OCI-LY7 (cell line): ENCODE data around the gene MEIS2. TPM values are rescaled to one million over a fixed set of nuclear protein-coding genes. Genes with fewer than 3 reads are reported as not detected.
A peak's percentile ranks its signal among the peaks of the same experiment; 100 is the strongest.

ENCODE experiments used
- BruUV-seq: library from RNA; stranded (reverse); fragments of 400-500 nt; replicated peaks from 2 replicates; lab custom pipeline; 2021; lab: Mats Ljungman, UMichigan
- CTCF ChIA-PET: fragments of 300-600 bp; sonication (Branson Sonifier 250); formaldehyde crosslinking; loops from one replicate; lab custom pipeline; 2022; ENCODE audit warnings: antibody characterized with exemption; ENCODE audit not compliant: unreplicated experiment; lab: Charles Lee
- POLR2A ChIA-PET: fragments of 300-600 bp; sonication (Branson Sonifier 250); formaldehyde crosslinking; loops from one replicate; lab custom pipeline; 2022; ENCODE audit warnings: antibody characterized with exemption; lab: Charles Lee
- DNase-seq: peaks from one replicate; pipeline ENCODE4 v3.0.0-alpha.2; 2015; ENCODE audit warnings: low spot score
- H2AFZ ChIP-seq: fragments of 200-600 bp; sonication (generic), shearing (Covaris generic); 2 replicates; pipeline ENCODE4 v1.6.1; 2014; ENCODE audit warnings: mild to moderate bottlenecking, antibody characterized with exemption, low read length, moderate library complexity
- H3K27ac ChIP-seq: fragments of 200-600 bp; sonication (generic); 2 replicates; pipeline ENCODE4 v1.5.1; 2014; ENCODE audit warnings: mixed run types, low read depth, mild to moderate bottlenecking, moderate library complexity, low read length, inconsistent platforms; ENCODE audit not compliant: poor library complexity, severe bottlenecking
- H3K36me3 ChIP-seq: fragments of 200-600 bp; sonication (generic); 2 replicates; pipeline ENCODE4 v1.6.1; 2014; ENCODE audit warnings: mild to moderate bottlenecking, antibody characterized with exemption, low read length, moderate library complexity, mixed read lengths; ENCODE audit not compliant: insufficient read depth
- H3K4me1 ChIP-seq: fragments of 200-600 bp; sonication (generic); 2 replicates; pipeline ENCODE4 v1.5.1; 2014; ENCODE audit warnings: mild to moderate bottlenecking, low read length; ENCODE audit not compliant: insufficient read depth, poor library complexity, severe bottlenecking
- H3K4me2 ChIP-seq: fragments of 200-600 bp; sonication (generic); 2 replicates; pipeline ENCODE4 v1.6.1; 2014; ENCODE audit warnings: mild to moderate bottlenecking, low read length
- H3K4me3 ChIP-seq: fragments of 200-600 bp; sonication (generic); 2 replicates; pipeline ENCODE4 v1.5.1; 2014; ENCODE audit warnings: mild to moderate bottlenecking, low read depth, low read length; ENCODE audit not compliant: poor library complexity, severe bottlenecking
- H3K79me2 ChIP-seq: fragments of 200-600 bp; sonication (generic); 2 replicates; pipeline ENCODE4 v1.6.1; 2016; ENCODE audit warnings: low read depth, mild to moderate bottlenecking, low read length, moderate library complexity, mixed read lengths; ENCODE audit not compliant: insufficient read depth
- H3K9me2 ChIP-seq: fragments of 200-600 bp; sonication (generic); 2 replicates; pipeline ENCODE4 v1.6.1; 2016; ENCODE audit warnings: mild to moderate bottlenecking, low read length, mixed read lengths; ENCODE audit not compliant: insufficient read depth
- H3K9me3 ChIP-seq: fragments of 200-600 bp; sonication (generic); 2 replicates; pipeline ENCODE4 v1.6.1; 2014; ENCODE audit warnings: mild to moderate bottlenecking, mixed run types, low read length, mixed read lengths
- H4K20me1 ChIP-seq: fragments of 200-600 bp; sonication (generic); 2 replicates; pipeline ENCODE4 v1.6.1; 2014; ENCODE audit warnings: mild to moderate bottlenecking, antibody characterized with exemption, low read length, moderate library complexity, mixed read lengths; ENCODE audit not compliant: insufficient read depth
- EZH2phosphoT487 ChIP-seq: fragments of 200-600 bp; sonication (generic); IDR thresholded peaks from 2 replicates; pipeline ENCODE4 v1.6.1; 2018; ENCODE audit warnings: low read depth, borderline replicate concordance, mild to moderate bottlenecking, mixed run types, antibody characterized with exemption, low read length, moderate library complexity, mixed read lengths
- intact Hi-C: fragments of 100-400 bp; cut with micrococcal nuclease; formaldehyde crosslinking; loops from one replicate; pipeline ENCODE4 v1.10.0; 2022; ENCODE audit not compliant: unreplicated experiment
- total RNA-seq, 2 experiments: library from RNA; depleted of rRNA in 1 of 2; stranded (reverse); fragments of >200 nt in 1 of 2; shearing (Covaris generic) in 1 of 2; gene quantifications; 2 replicates each; pipeline ENCODE4 v1.2.3, GENCODE V29; 2014 to 2022
- TF ChIP-seq, protein P1 (sequence below): fragments of 200-600 bp; sonication (generic); conservative IDR thresholded peaks from 2 replicates; pipeline ENCODE4 v1.5.1; 2014; ENCODE audit warnings: mild to moderate bottlenecking, antibody characterized with exemption, low read length, moderate library complexity, mixed read lengths

Gene MEIS2
- total RNA-seq, 2 experiments from 2014 or later: 31.0 to 35.8 TPM

DNA sequence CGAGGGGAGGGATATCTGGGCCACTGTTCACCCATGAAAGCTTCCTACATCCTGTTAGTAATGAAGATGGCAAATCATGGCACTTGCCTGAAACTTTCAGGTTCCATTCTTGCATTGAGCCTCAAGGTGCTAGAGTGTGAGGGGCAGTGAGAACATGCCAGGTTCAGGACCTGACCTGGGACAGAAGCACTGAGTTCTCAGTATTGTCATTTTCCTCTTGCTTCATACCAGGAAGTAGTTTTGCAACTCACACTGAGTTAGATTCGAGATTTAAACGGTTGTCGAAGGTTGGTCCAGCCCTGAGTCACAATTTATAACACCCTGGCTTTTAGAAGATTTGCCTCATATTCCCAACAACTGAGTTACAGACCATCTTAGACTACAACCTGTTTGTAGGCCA, 11.8 kb upstream of the MEIS2 start:
- H2AFZ ChIP-seq: no peak overlapping the region
- H3K79me2 ChIP-seq: no peaks in the 10 kb centered on the region
- no peaks in the 10 kb centered on the region for H3K36me3 ChIP-seq
- no peak overlapping the region for H3K4me3 ChIP-seq
- no peaks in the 10 kb centered on the region for H3K4me1 ChIP-seq
- TF ChIP-seq, protein P1, sequence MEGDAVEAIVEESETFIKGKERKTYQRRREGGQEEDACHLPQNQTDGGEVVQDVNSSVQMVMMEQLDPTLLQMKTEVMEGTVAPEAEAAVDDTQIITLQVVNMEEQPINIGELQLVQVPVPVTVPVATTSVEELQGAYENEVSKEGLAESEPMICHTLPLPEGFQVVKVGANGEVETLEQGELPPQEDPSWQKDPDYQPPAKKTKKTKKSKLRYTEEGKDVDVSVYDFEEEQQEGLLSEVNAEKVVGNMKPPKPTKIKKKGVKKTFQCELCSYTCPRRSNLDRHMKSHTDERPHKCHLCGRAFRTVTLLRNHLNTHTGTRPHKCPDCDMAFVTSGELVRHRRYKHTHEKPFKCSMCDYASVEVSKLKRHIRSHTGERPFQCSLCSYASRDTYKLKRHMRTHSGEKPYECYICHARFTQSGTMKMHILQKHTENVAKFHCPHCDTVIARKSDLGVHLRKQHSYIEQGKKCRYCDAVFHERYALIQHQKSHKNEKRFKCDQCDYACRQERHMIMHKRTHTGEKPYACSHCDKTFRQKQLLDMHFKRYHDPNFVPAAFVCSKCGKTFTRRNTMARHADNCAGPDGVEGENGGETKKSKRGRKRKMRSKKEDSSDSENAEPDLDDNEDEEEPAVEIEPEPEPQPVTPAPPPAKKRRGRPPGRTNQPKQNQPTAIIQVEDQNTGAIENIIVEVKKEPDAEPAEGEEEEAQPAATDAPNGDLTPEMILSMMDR: no peak
- no peak for TF ChIP-seq EZH2phosphoT487
- no TSS peak for BruUV-seq
- CTCF ChIA-PET: no interaction called here
- POLR2A ChIA-PET: no interaction called here
- no peaks in the 10 kb centered on the region for H3K9me2 ChIP-seq
- intact Hi-C loops: no loop called here
- H4K20me1 ChIP-seq: no peaks in the 10 kb centered on the region
- DNase-seq: no peak
- no peaks in the 10 kb centered on the region for H3K9me3 ChIP-seq
- H3K27ac ChIP-seq: no peak overlapping the region
- H3K4me2 ChIP-seq: no peak overlapping the region

DNA sequence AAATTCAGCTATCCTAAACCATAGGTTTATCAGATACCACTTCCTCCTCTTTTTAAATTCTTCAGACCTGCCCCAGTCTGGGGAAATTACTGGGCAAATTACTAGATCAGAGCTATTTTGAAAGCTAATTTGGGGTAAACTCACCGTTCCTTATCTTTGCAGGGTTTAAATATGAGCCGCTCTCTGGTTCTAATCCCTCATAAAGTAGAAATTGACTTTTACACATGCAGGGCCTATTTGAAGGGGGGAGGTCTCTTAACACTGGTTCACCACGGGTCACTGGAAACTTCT, 11.0 kb upstream of the MEIS2 start:
- no peak overlapping the region for H2AFZ ChIP-seq
- no peaks in the 10 kb centered on the region for H3K36me3 ChIP-seq
- no peak overlapping the region for H3K4me3 ChIP-seq
- no peak overlapping the region for H3K4me2 ChIP-seq
- no peaks in the 10 kb centered on the region for H3K9me2 ChIP-seq
- no peaks in the 10 kb centered on the region for H3K79me2 ChIP-seq
- ChIA-PET POLR2A (no interaction called here), CTCF (interaction anchor here (0.6 kb wide), 1 partner anchor 36 kb away, joined by 3 read pairs; no protein-coding TSS in a partner anchor)
- no peaks in the 10 kb centered on the region for H3K9me3 ChIP-seq
- BruUV-seq: no TSS peak
- no peaks in the 10 kb centered on the region for H4K20me1 ChIP-seq
- DNase-seq: no peak
- H3K27ac ChIP-seq: no peak overlapping the region
- TF ChIP-seq, protein P1: no peak
- TF ChIP-seq EZH2phosphoT487: no peak
- intact Hi-C loops: no loop called here
- H3K4me1 ChIP-seq: no peaks in the 10 kb centered on the region

DNA sequence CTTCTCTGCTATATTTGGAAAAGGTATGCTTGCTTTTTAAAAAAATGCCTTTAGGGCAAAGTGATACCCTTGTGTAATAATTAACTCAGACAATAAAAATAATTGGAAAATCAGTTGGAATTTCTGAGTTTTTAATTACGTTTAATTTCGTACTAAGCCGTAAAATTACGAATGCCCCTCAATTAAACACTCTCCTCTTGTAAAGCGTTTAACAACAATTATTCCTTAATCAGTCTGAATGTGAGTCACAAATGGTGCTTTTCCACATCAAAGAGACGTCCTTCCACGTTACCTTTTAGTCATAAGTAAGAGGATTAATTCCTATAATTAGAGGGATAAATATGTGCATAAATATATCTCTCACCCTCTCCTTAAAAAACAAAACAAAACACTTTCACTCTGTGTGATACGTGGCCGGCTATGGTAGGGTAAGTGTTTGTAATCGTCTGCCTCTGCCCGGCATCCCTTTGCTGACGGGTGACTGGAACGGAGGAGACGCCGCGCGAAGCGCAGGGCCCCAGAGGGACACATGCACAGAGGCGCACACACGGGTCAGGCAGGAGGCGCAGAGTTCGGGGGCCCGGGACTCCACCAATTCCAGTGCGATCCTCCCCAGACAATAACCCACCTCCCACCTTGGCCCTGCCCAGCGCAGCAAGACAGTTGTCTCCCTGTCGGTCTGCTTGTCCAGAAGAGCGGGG, 9.7 kb upstream of the MEIS2 start:
- Histone ChIP-seq H3K36me3 (no peaks in the 10 kb centered on the region), H3K9me3 (no peaks in the 10 kb centered on the region), H3K4me1 (no peaks in the 10 kb centered on the region), H4K20me1 (no peaks in the 10 kb centered on the region), H2AFZ (no peak overlapping the region), H3K27ac (no peak overlapping the region), H3K79me2 (no peaks in the 10 kb centered on the region), H3K9me2 (no peaks in the 10 kb centered on the region), H3K4me2 (peak overlapping the region; percentile 15; the same call in 1 of the 2 replicates), H3K4me3 (no peak overlapping the region)
- intact Hi-C loops: no loop called here
- no TSS peak for BruUV-seq
- DNase-seq: no peak
- ChIA-PET POLR2A (no interaction called here), CTCF (no interaction called here)
- TF ChIP-seq EZH2phosphoT487: no peak
- TF ChIP-seq, protein P1: no peak
